Rectal smooth muscle tissue (tissue), 1 donor: ENCODE data around the gene STRBP.

Experiments used
- H3K27ac ChIP-seq: one replicate; pipeline ENCODE4 v1.7.0; 2013; ENCODE audit warnings: low read depth, low read length, inconsistent platforms
- H3K27me3 ChIP-seq: one replicate; pipeline ENCODE4 v1.7.0; 2013; ENCODE audit warnings: low read length; ENCODE audit not compliant: control insufficient read depth, insufficient read depth
- H3K36me3 ChIP-seq: one replicate; pipeline ENCODE4 v1.7.0; 2013; ENCODE audit warnings: low read length; ENCODE audit not compliant: control insufficient read depth, insufficient read depth
- H3K4me1 ChIP-seq: one replicate; pipeline ENCODE4 v1.7.0; 2013; ENCODE audit warnings: low read length; ENCODE audit not compliant: control insufficient read depth, insufficient read depth
- H3K4me3 ChIP-seq: one replicate; pipeline ENCODE4 v1.7.0; 2013; ENCODE audit warnings: low read length
- H3K9ac ChIP-seq: one replicate; pipeline ENCODE4 v1.7.0; 2013; ENCODE audit warnings: low read length

Gene STRBP

GRCh38 chr9:123080444-123080843, 187.9 kb downstream of the STRBP start:
- no peak overlapping the region for H3K9ac ChIP-seq
- no peaks in the 10 kb centered on the region for H3K4me1 ChIP-seq
- H3K27ac ChIP-seq: no peak overlapping the region
- no peaks in the 10 kb centered on the region for H3K27me3 ChIP-seq
- peaks cover 10% of the 10 kb centered on the region for H3K36me3 ChIP-seq
- no peak overlapping the region for H3K4me3 ChIP-seq

GRCh38 chr9:123074628-123075027, 193.8 kb downstream of the STRBP start:
- H3K4me3 ChIP-seq: no peak overlapping the region

GRCh38 chr9:123073991-123074422, 194.4 kb downstream of the STRBP start:
- H3K27me3 ChIP-seq: no peaks in the 10 kb centered on the region
- H3K4me1 ChIP-seq: no peaks in the 10 kb centered on the region
- H3K4me3 ChIP-seq: no peak overlapping the region
- H3K36me3 ChIP-seq: peaks cover 17% of the 10 kb centered on the region
- no peak overlapping the region for H3K9ac ChIP-seq
- peak overlapping the region; percentile 19 for H3K27ac ChIP-seq

More at GRCh38 chr9:123074628-123075027, 193.8 kb downstream of the STRBP start:
- Histone ChIP-seq H3K36me3 (peaks cover 17% of the 10 kb centered on the region), H3K9ac (no peak overlapping the region), H3K27ac (no peak overlapping the region), H3K27me3 (no peaks in the 10 kb centered on the region), H3K4me1 (no peaks in the 10 kb centered on the region)

- H3K27ac ChIP-seq: peak overlapping the region; percentile 19
- no peak overlapping the region for H3K4me3 ChIP-seq
- peaks cover 14% of the 10 kb centered on the region for H3K36me3 ChIP-seq
- no peak overlapping the region for H3K9ac ChIP-seq
- H3K4me1 ChIP-seq: no peaks in the 10 kb centered on the region
- no peaks in the 10 kb centered on the region for H3K27me3 ChIP-seq
These were observed 194.9 kb downstream of the STRBP start for GRCh38 chr9:123073441-123073840.

- Histone ChIP-seq H3K4me3 (no peak overlapping the region), H3K27ac (no peak overlapping the region), H3K4me1 (no peaks in the 10 kb centered on the region), H3K27me3 (no peaks in the 10 kb centered on the region), H3K9ac (no peak overlapping the region), H3K36me3 (peaks cover 13% of the 10 kb centered on the region)
These were observed 195.9 kb downstream of the STRBP start for GRCh38 chr9:123072407-123072995.
